GM12878 (cell line): ENCODE measurements around the gene MEGF9. TPM values are rescaled to one million over a fixed set of nuclear protein-coding genes. Genes with fewer than 3 reads are reported as not detected.
"Not testable (repeated sequence)": the region's sequence is repeated elsewhere in the genome, so short reads cannot be mapped to it uniquely, and the experiment has no call there.

Source experiments
- ATAC-seq: fragments of 200-7000 bp; cut with Tn5 transposase; 3 replicates; pipeline ENCODE4 v1.9.1; 2020; ENCODE audit warnings: mild to moderate bottlenecking, moderate library complexity
- BruUV-seq: library from RNA; stranded (reverse); fragments of 400-500 nt; replicated peaks from 2 replicates; lab custom pipeline; 2021; lab: Mats Ljungman, UMichigan
- CTCF ChIA-PET: fragments of 300-600 bp; sonication (Branson Sonifier 250); formaldehyde crosslinking; extraction: SDS; loops from one replicate; lab custom pipeline; 2021; ENCODE audit warnings: inconsistent platforms; lab: Yijun Ruan, JAX
- POLR2A ChIA-PET: fragments of 350-600 bp; formaldehyde crosslinking; extraction: SDS; loops from one replicate; lab custom pipeline; 2021; ENCODE audit warnings: inconsistent platforms; lab: Charles Lee
- RAD21 ChIA-PET: fragments of 300-600 bp; sonication (Branson Sonifier 250); formaldehyde crosslinking; loops from one replicate; lab custom pipeline; 2023; ENCODE audit warnings: antibody characterized with exemption; ENCODE audit not compliant: unreplicated experiment; lab: Charles Lee
- SMC1A ChIA-PET: fragments of 300-600 bp; sonication (Branson Sonifier 250); formaldehyde crosslinking; loops from one replicate; lab custom pipeline; 2023; ENCODE audit not compliant: unreplicated experiment, uncharacterized antibody; lab: Charles Lee
- DNase-seq: peaks from one replicate; pipeline ENCODE4 v3.0.0-alpha.2; 2011; ENCODE audit warnings: low read depth, low spot score
- FAIRE-seq: peaks from 3 replicates; lab custom pipeline; 2011; peaks lifted over from hg19 to GRCh38; lab: Jason Lieb, UNC
- H2AFZ ChIP-seq: 2 replicates; pipeline ENCODE4 v1.6.0; 2011; ENCODE audit warnings: low read depth, low read length, control low read depth; ENCODE audit not compliant: control insufficient read depth
- H3K27ac ChIP-seq: 2 replicates; pipeline ENCODE4 v1.5.1; 2011; ENCODE audit warnings: control low read depth; ENCODE audit not compliant: control insufficient read depth, insufficient read depth
- H3K27me3 ChIP-seq, 2 experiments: replicated peaks in 1 of 2; 2 replicates each; pipeline versions ENCODE4 v1.6.0 to v1.6.1; 2011; ENCODE audit warnings: low read length in 1 of 2; ENCODE audit not compliant: control insufficient read depth in 2 of 2, insufficient read depth in 2 of 2
- H3K36me3 ChIP-seq, 2 experiments: 2 replicates each; pipeline ENCODE4 v1.5.1; 2011; ENCODE audit warnings: low read length in 1 of 2; ENCODE audit not compliant: control insufficient read depth in 2 of 2, insufficient read depth in 2 of 2
- H3K4me1 ChIP-seq: 2 replicates; pipeline ENCODE4 v1.6.1; 2011; ENCODE audit warnings: mild to moderate bottlenecking, low read length, moderate library complexity, mixed read lengths; ENCODE audit not compliant: control insufficient read depth, insufficient read depth
- H3K4me2 ChIP-seq: 2 replicates; pipeline ENCODE4 v1.6.0; 2011; ENCODE audit warnings: control low read depth; ENCODE audit not compliant: control insufficient read depth, insufficient read depth
- H3K4me3 ChIP-seq: fragments of 200-600 bp; sonication (generic); 2 replicates; pipeline ENCODE4 v1.5.1; 2016
- H3K79me2 ChIP-seq: 2 replicates; pipeline ENCODE4 v1.6.0; 2011; ENCODE audit warnings: low read length; ENCODE audit not compliant: control insufficient read depth, insufficient read depth
- H3K9ac ChIP-seq: 2 replicates; pipeline ENCODE4 v1.8.0; 2011; ENCODE audit warnings: low read length, control low read depth, mixed read lengths; ENCODE audit not compliant: control insufficient read depth, insufficient read depth
- H3K9me3 ChIP-seq: replicated peaks from 3 replicates; pipeline ENCODE4 v1.5.1; 2011; ENCODE audit warnings: mild to moderate bottlenecking, low read length; ENCODE audit not compliant: control insufficient read depth, insufficient read depth
- H4K20me1 ChIP-seq: 2 replicates; pipeline ENCODE4 v1.6.0; 2011; ENCODE audit not compliant: control insufficient read depth, insufficient read depth
- BACH1 ChIP-seq: fragments of 450-650 bp; IDR thresholded peaks from 2 replicates; pipeline ENCODE4 v1.6.1; 2017; ENCODE audit warnings: mild to moderate bottlenecking, borderline replicate concordance
- ETV6 ChIP-seq, 2 experiments: fragments of 450-650 bp in 1 of 2; IDR thresholded peaks in 1 of 2; conservative IDR thresholded peaks in 1 of 2; 2 replicates each; pipeline ENCODE4 v1.6.1; 2014; ENCODE audit warnings: antibody characterized with exemption in 1 of 2, borderline replicate concordance in 1 of 2, low read depth in 1 of 2, mild to moderate bottlenecking in 1 of 2, moderate library complexity in 1 of 2
- IKZF1 ChIP-seq: fragments of 450-650 bp; conservative IDR thresholded peaks from 2 replicates; pipeline ENCODE4 v1.6.1; 2017; ENCODE audit warnings: antibody characterized with exemption, mild to moderate bottlenecking
- IRF5 ChIP-seq: fragments of 450-650 bp; IDR thresholded peaks from 2 replicates; pipeline ENCODE4 v1.6.1; 2017; ENCODE audit warnings: borderline replicate concordance
- JUNB ChIP-seq: IDR thresholded peaks from 2 replicates; pipeline ENCODE4 v1.6.1; 2016; ENCODE audit warnings: antibody characterized with exemption, mild to moderate bottlenecking
- RUNX3 ChIP-seq: IDR thresholded peaks from 2 replicates; pipeline ENCODE4 v1.6.1; 2012; ENCODE audit warnings: low read length, inconsistent platforms
- SMARCA5 ChIP-seq: fragments of 450-650 bp; IDR thresholded peaks from 2 replicates; pipeline ENCODE4 v1.6.1; 2017; ENCODE audit warnings: mild to moderate bottlenecking
- WGBS: methylation state at CpG from one replicate; pipeline ENCODE4 v1.1.6; 2016; ENCODE audit warnings: low lambda C conversion rate; ENCODE audit not compliant: insufficient replicate concordance, insufficient coverage; ENCODE audit errors: missing lambda C conversion rate; 5-methylcytosine and 5-hydroxymethylcytosine counted together
- in situ Hi-C: fragments of 300-500 bp; cut with MboI; formaldehyde crosslinking; loops from 9 replicates; pipeline ENCODE4 v1.14.3; 2018; ENCODE audit warnings: mixed read lengths
- intact Hi-C: fragments of 100-400 bp; cut with micrococcal nuclease; formaldehyde crosslinking; loops from one replicate; pipeline ENCODE4 v1.14.2; 2022; ENCODE audit not compliant: unreplicated experiment
- polyA plus RNA-seq, 11 experiments: library from polyadenylated mRNA; depleted of rRNA in 4 of 11; unstranded in 6 of 11; stranded (reverse) in 5 of 11; fragments of >200 nt; fragmentation: Nextera tagmentation in 4 of 11; fragmentation: Illumina TruSeq in 1 of 11; extraction: Ambion mirVana in 4 of 11; extraction: Trizol in 1 of 11; gene quantifications; 1 replicate in 1 of 11; 2 replicates in 10 of 11; pipeline versions ENCODE4 v1.2.1 to v1.2.3, GENCODE V29; 2011 to 2016; ENCODE audit warnings: inconsistent platforms in 2 of 11, missing spikeins in 2 of 11, low read depth in 1 of 11
- total RNA-seq, 4 experiments: library from RNA; depleted of rRNA in 3 of 4; stranded (reverse); fragments of >200 nt in 3 of 4; fragmentation: Illumina TruSeq in 1 of 4; extraction: Trizol in 1 of 4; gene quantifications; 2 replicates each; pipeline versions ENCODE4 v1.2.1 to v1.2.3, GENCODE V29; 2013 to 2021

MEGF9 gene
- total and polyA plus RNA-seq, 10 of the 15 experiments (the other 5 are each of a cell fraction or from before 2014, with no cell fraction given), result 0.71 to 5.1 (median 2.6) TPM

- no peak overlapping the region for H3K4me2 ChIP-seq
- no TSS peak for BruUV-seq
- SMC1A ChIA-PET, result no interaction called here
- DNase-seq, result no peak
- no peak overlapping the region for H3K4me3 ChIP-seq
- intact Hi-C loops, result no loop called here
- H3K9me3 ChIP-seq, result peaks cover 2% of the 10 kb centered on the region; the same call in 1 of the 3 replicates
- no peak for TF ChIP-seq IRF5
- TF ChIP-seq SMARCA5, result no peak
- TF ChIP-seq RUNX3, result no peak
- TF ChIP-seq JUNB, result no peak
- TF ChIP-seq IKZF1, result no peak
- TF ChIP-seq ETV6 (conservative IDR thresholded peaks at IDR 0.05 in 1 of 2, IDR thresholded peaks at IDR 0.05 in 1 of 2; ENCODE audit: borderline replicate concordance in 1 of 2, low read depth in 1 of 2), result no peak
- no peak for TF ChIP-seq BACH1
- TF ChIP-seq, all 136 proteins: peak for 0
- FAIRE-seq (no peak), ATAC-seq (no peak)
- Histone ChIP-seq H2AFZ (no peak overlapping the region), H4K20me1 (no peaks in the 10 kb centered on the region), H3K9ac (no peak overlapping the region), H3K79me2 (no peaks in the 10 kb centered on the region), H3K4me1 (no peaks in the 10 kb centered on the region), H3K36me3 (no peaks in the 10 kb centered on the region), H3K27me3 (no peaks in the 10 kb centered on the region), H3K27ac (no peak overlapping the region)
- ChIA-PET RAD21 (no interaction called here), CTCF (no interaction called here), POLR2A (no interaction called here)
- in situ Hi-C loops, result no loop called here
Measured at GRCh38 chr9:120630333-120630732, 83.9 kb downstream of the MEGF9 start.

- H3K79me2 ChIP-seq, H3K27me3 ChIP-seq, ATAC-seq, H3K4me1 ChIP-seq, H3K27ac ChIP-seq, H3K36me3 ChIP-seq, intact Hi-C loops, in situ Hi-C loops, H3K4me3 ChIP-seq, H3K9ac ChIP-seq, H4K20me1 ChIP-seq, CTCF ChIA-PET, H3K9me3 ChIP-seq, DNase-seq, POLR2A ChIA-PET, H2AFZ ChIP-seq, BruUV-seq, SMC1A ChIA-PET, H3K4me2 ChIP-seq, FAIRE-seq, RAD21 ChIA-PET: not testable (repeated sequence)
- 100% methylated on average over 3 of the region's 3 CpGs for WGBS
Measured at GRCh38 chr9:120628925-120629497, 85.3 kb downstream of the MEGF9 start.
